Heart left ventricle (tissue), 16 donors: ENCODE results near the gene HOOK1. TPM values are rescaled to one million over a fixed set of nuclear protein-coding genes. Genes with fewer than 3 reads are reported as not detected.

ENCODE experiments used
- ATAC-seq, 4 donors: fragments of 200-7000 bp; cut with Tn5 transposase; one replicate each; pipeline ENCODE4 v1.9.1; 2020 to 2022; ENCODE audit warnings: moderate library complexity in 4 of 4, mild to moderate bottlenecking in 3 of 4, moderate number of reproducible peaks in 1 of 4
- DNase-seq, 5 donors: peaks; one replicate each; pipeline ENCODE4 v3.0.0-alpha.2; 2020
- H3K27ac ChIP-seq, 12 donors: fragments of 200-600 bp; sonication (generic) in 4 of 12; one replicate each; pipeline versions ENCODE4 v1.5.0 to v1.8.0; 2016 to 2022; ENCODE audit warnings: mild to moderate bottlenecking in 2 of 12
- H3K27me3 ChIP-seq, 9 donors: fragments of 200-600 bp; sonication (generic) in 2 of 9; one replicate each; pipeline versions ENCODE4 v1.5.1 to v1.8.0; 2016 to 2022; ENCODE audit warnings: mild to moderate bottlenecking in 3 of 9
- H3K36me3 ChIP-seq, 9 donors: fragments of 200-600 bp; sonication (generic) in 2 of 9; one replicate each; pipeline versions ENCODE4 v1.5.0 to v1.8.0; 2018 to 2022; ENCODE audit warnings: mild to moderate bottlenecking in 2 of 9
- H3K4me1 ChIP-seq, 12 donors: fragments of 200-600 bp; sonication (generic) in 4 of 12; one replicate each; pipeline versions ENCODE4 v1.5.0 to v1.8.0; 2016 to 2022; ENCODE audit warnings: mild to moderate bottlenecking in 3 of 12
- H3K4me3 ChIP-seq, 12 donors: fragments of 200-600 bp; sonication (generic) in 4 of 12; one replicate each; pipeline versions ENCODE4 v1.5.0 to v1.8.0; 2017 to 2022; ENCODE audit warnings: mild to moderate bottlenecking in 9 of 12, moderate library complexity in 4 of 12
- H3K9me3 ChIP-seq, 12 donors: fragments of 200-600 bp; sonication (generic) in 4 of 12; one replicate each; pipeline versions ENCODE4 v1.5.0 to v1.8.0; 2016 to 2022; ENCODE audit warnings: mild to moderate bottlenecking in 1 of 12
- CTCF ChIP-seq, 12 donors: fragments of 200-600 bp; sonication (generic) in 4 of 12; IDR thresholded peaks; one replicate each; pipeline versions ENCODE4 v1.5.0 to v1.8.0; 2018 to 2022; ENCODE audit warnings: antibody characterized with exemption in 12 of 12, mild to moderate bottlenecking in 5 of 12
- POLR2A ChIP-seq, 2 donors: fragments of 450-650 bp; IDR thresholded peaks; one replicate each; pipeline ENCODE4 v1.6.1; 2017; ENCODE audit warnings: antibody characterized with exemption in 2 of 2, mild to moderate bottlenecking in 2 of 2, moderate library complexity in 2 of 2
- WGBS, 4 donors: extraction: QIAGEN DNeasy Blood & Tissue Kit in 2 of 4; methylation state at CpG; one replicate each; pipeline versions ENCODE4 v1.1.5 to v1.1.7; 2013 to 2018; 5-methylcytosine and 5-hydroxymethylcytosine counted together
- intact Hi-C, 10 donors: fragments of 100-400 bp; cut with DNase I; formaldehyde crosslinking; loops; one replicate each; pipeline versions ENCODE4 v1.11.1 to v1.14.2; 2022
- polyA plus RNA-seq, 2 donors: library from polyadenylated mRNA; stranded (reverse); fragments of 200-250 nt; gene quantifications; one replicate each; pipeline ENCODE4 v1.2.3, GENCODE V29; 2013
- total RNA-seq, 9 donors: library from RNA; depleted of rRNA in 2 of 9; stranded (reverse); fragments of >200 nt in 2 of 9; fragmentation: NEBNext Ultra II Directional in 3 of 9; extraction: Animal tissue kit (Norgen Biotek cat#: 25700) in 3 of 9; gene quantifications; one replicate each; pipeline versions ENCODE4 v1.1.0 to v1.2.4, GENCODE V29; 2016 to 2023
- donor health status: ischemic (EF 13 %, LVEDD 7.1; RV severe dilation, severe dysfunction).
- donor health status: healthy with polysubstance abuse.
- donor health status: DM: no; HTN: yes; CAD: no.
- donor health status: DM: no; HTN: no; CAD: no.
- donor health status: ischemic (EF 25% LVEDD 6.9; RV normal size, moderate dysfunction).
- donor health status: ischemic (EF 25% LVEDD 5.7; RV mildly dilated, moderate dysfunction).
- donor health status: healthy.
- donor health status: DM: yes; HTN: yes; CAD: no.
- donor health status: ischemic (EF 35%, LVEDD 5.7; RV mildly dilated, moderate dysfunction).
- donor health status: nonischemic (EF 11% LVEDD 7.7; RV severe dilation, severe dysfunction).
- donor health status: DM: yes; HTN: yes; CAD: no.
- donor health status: PGD.
- donor health status: ischemic (EF 29% LVEDD 5.4; RV normal size, mild dysfunction).
- donor health status: nonischemic (EF 23%, LVEDD 6.1; RV moderate dilation, normal function).

The HOOK1 gene
- total and polyA plus RNA-seq, 11 donors: 0.89 to 4.8 (median 3.3) TPM

DNA sequence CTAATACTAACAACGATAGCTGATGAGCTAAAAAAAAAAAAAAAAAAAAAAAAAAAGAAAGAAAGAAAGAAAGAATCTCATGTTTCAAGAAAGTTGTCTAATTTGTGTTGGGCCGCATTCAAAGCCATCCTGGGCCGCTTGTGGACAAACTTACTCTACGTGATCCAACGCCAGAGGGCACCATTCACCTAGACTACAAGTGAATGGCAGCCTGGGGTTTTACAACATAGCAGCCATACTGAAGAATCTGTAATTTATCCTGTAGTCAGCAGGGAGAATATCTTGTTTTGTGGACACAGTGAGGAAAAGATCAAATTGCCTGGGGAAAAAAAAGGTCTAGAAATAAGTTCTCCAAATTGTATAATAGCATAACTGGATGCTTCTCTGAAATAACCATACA is 64.8 kb downstream of the HOOK1 start:
- intact Hi-C loops: loop anchor here in 6 of 10 donors (1.0 to 2.0 kb wide), 2 partner anchors 67 to 68 kb away; no protein-coding TSS in a partner anchor
- no peaks in the 10 kb centered on the region for H3K36me3 ChIP-seq
- TF ChIP-seq POLR2A (IDR thresholded peaks at IDR 0.05) (no peak), CTCF (IDR thresholded peaks at IDR 0.05) (peak; percentile 30 to 61 (median 50))
- peaks cover 0 to 22% (median 11%) of the 10 kb centered on the region in 12 donors for H3K9me3 ChIP-seq
- H3K27ac ChIP-seq: no peak overlapping the region
- DNase-seq (peak in 4 of 5 donors; percentile 41 to 78 (median 56)), ATAC-seq (peak; percentile 67 to 93 (median 88))
- H3K27me3 ChIP-seq: no peaks in the 10 kb centered on the region
- no peak overlapping the region for H3K4me3 ChIP-seq
- peaks cover 0 to 5% (median 0%) of the 10 kb centered on the region in 12 donors for H3K4me1 ChIP-seq
- WGBS, 4 donors: 19 to 25% (median 21%) methylated on average over 5 of the region's 5 CpGs

DNA sequence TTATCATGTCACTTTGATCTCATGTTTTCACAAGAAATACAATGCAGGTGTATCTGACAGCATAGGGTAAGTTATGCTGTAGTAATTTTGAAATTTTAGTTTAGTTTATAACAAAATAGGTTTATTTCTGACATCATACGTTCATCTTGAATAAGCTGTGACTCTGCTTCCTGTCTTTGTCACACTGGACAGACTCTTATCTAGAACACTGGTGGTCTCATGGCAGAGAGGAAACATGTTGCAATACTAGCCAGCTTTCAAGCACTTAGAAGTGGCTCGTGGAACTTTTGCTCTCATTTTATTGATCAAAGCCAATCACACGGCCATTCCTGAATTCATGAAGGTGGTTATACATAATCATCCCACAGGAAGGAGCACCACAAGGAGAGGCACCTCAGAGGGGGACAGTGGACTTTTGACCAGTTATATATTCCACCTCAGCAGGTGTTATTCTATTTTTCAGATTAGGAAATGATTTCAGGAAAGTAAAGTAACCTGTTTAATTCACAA is 65.3 kb downstream of the HOOK1 start:
- Histone ChIP-seq H3K36me3 (no peaks in the 10 kb centered on the region), H3K4me3 (no peak overlapping the region), H3K27me3 (no peaks in the 10 kb centered on the region), H3K9me3 (peaks cover 0 to 22% (median 11%) of the 10 kb centered on the region in 12 donors), H3K27ac (no peak overlapping the region), H3K4me1 (peaks cover 0 to 6% (median 0%) of the 10 kb centered on the region in 12 donors)
- peak in 1 of 4 donors; percentile 21 for ATAC-seq
- WGBS, 4 donors: 24 to 35% (median 27%) methylated on average over 3 of the region's 3 CpGs
- TF ChIP-seq POLR2A (IDR thresholded peaks at IDR 0.05): no peak
- TF ChIP-seq CTCF (IDR thresholded peaks at IDR 0.05): no peak
- intact Hi-C loops: loop anchor here (1.0 to 2.0 kb wide), 2 partner anchors 67 kb away; no protein-coding TSS in a partner anchor
- no peak for DNase-seq

GRCh38 chr1:59880735-59881134 is 66.0 kb downstream of the HOOK1 start:
- Histone ChIP-seq H3K9me3 (peaks cover 0 to 22% (median 11%) of the 10 kb centered on the region in 12 donors), H3K27me3 (no peaks in the 10 kb centered on the region), H3K27ac (no peak overlapping the region), H3K36me3 (no peaks in the 10 kb centered on the region), H3K4me1 (peaks cover 0 to 13% (median 0%) of the 10 kb centered on the region in 12 donors), H3K4me3 (no peak overlapping the region)
- DNase-seq (peak in 2 of 5 donors; percentile 37 to 40), ATAC-seq (peak in 2 of 4 donors; percentile 38 to 70)
- TF ChIP-seq POLR2A (IDR thresholded peaks at IDR 0.05) (no peak), CTCF (IDR thresholded peaks at IDR 0.05) (no peak)
- WGBS, 4 donors: 76 to 87% (median 86%) methylated on average over 2 of the region's 2 CpGs
- intact Hi-C loops: loop anchor here in 4 of 10 donors (1.0 to 2.0 kb wide), 2 partner anchors 66 to 67 kb away; no protein-coding TSS in a partner anchor

DNA sequence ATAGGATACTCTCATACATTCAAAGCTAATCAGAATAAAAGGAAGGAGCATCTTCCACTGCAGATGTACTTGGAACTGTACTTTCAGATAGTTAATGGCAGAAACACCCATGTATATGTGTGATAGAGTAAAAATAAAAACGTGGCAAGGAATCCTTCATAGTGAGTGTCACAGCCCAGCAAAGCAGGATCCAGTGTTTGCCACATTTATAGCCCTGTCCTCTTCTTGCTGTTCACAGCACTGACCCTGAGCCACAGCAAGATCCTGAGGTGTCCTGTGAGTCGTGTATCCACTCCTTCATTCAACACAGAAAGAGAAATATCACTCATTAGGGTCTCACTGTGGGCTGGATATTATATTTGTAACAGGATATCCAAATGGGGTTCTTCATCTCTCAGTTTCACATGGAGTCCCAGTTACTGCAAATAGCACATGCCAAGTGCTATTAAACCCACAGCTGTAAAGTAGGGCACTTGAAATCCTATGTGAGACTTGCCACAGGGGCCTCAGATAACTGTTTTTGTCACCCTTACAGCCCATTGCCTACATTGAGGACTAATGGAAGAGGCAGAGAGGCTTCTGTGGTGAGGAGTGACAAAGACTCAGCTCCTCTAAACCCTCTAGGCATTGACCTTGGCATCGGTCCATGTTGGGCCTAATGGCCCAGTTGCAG is 70.5 kb downstream of the HOOK1 start:
- Histone ChIP-seq H3K27me3 (no peaks in the 10 kb centered on the region), H3K4me3 (no peak overlapping the region), H3K4me1 (peaks cover 0 to 8% (median 0%) of the 10 kb centered on the region in 12 donors), H3K9me3 (no peaks in the 10 kb centered on the region), H3K27ac (no peak overlapping the region), H3K36me3 (no peaks in the 10 kb centered on the region)
- no peak for DNase-seq
- 29 to 55% (median 36%) methylated on average over 3 of the region's 3 CpGs for WGBS, 4 donors
- peak in 2 of 4 donors; percentile 16 to 51 for ATAC-seq
- intact Hi-C loops: no loop called here
- TF ChIP-seq POLR2A (IDR thresholded peaks at IDR 0.05) (no peak), CTCF (IDR thresholded peaks at IDR 0.05) (no peak)
